ENCODE results near the gene TMEM267. TPM values are rescaled to one million over a fixed set of nuclear protein-coding genes. Genes with fewer than 3 reads are reported as not detected.

Gene TMEM267
- total RNA-seq (2022; extraction: Qiagen RNA extraction) = 15.8 to 21.1 TPM (median 19.4 TPM) in 5 replicates

GRCh38 chr5:43483298-43484105 lies at the start of gene TMEM267:
Gene TMEM267 (minus strand): TSS chr5:43483865. CDS start chr5:43453969, 29,896 bp downstream.

GRCh38 chr5:43514816-43515677 lies 31.4 kb upstream of the TMEM267 start, which contains the start of gene C5orf34:
Gene C5orf34 (minus strand): TSS chr5:43515148. CDS start chr5:43509339, 5,809 bp downstream.

GRCh38 chr5:43412156-43412555 lies 71.5 kb downstream of the TMEM267 start, which contains the start of gene CCL28:
Gene CCL28 (minus strand): TSS chr5:43412391. CDS start chr5:43412316, 75 bp downstream.

Other genes starting within 250 kb of the TMEM267 start
- gene HMGCS1, start 170.5 kb downstream of the TMEM267 start, total RNA-seq (2022; extraction: Qiagen RNA extraction) = 50.8 to 68.9 TPM (median 57.8 TPM) in 5 replicates
- 0.08 to 0.16 TPM (median 0.10 TPM) in 5 replicates for gene CCL28, start 71.5 kb downstream of the TMEM267 start, total RNA-seq (2022; extraction: Qiagen RNA extraction)
- 3.6 to 5.2 TPM (median 4.4 TPM) in 5 replicates for gene C5orf34, start 31.3 kb upstream of the TMEM267 start, total RNA-seq (2022; extraction: Qiagen RNA extraction)
- 95.7 to 121 TPM (median 116 TPM) in 5 replicates for gene PAIP1, start 73.2 kb upstream of the TMEM267 start, total RNA-seq (2022; extraction: Qiagen RNA extraction)
- gene NNT, start 119.3 kb upstream of the TMEM267 start, total RNA-seq (2022; extraction: Qiagen RNA extraction) = 10.7 to 15.2 TPM (median 13.2 TPM) in 5 replicates